ENCODE data around the gene C8B. TPM values are rescaled to one million over a fixed set of nuclear protein-coding genes. Genes with fewer than 3 reads are reported as not detected.

Gene C8B
- total RNA-seq, 1 donor from 2014 or later = not detected

DNA sequence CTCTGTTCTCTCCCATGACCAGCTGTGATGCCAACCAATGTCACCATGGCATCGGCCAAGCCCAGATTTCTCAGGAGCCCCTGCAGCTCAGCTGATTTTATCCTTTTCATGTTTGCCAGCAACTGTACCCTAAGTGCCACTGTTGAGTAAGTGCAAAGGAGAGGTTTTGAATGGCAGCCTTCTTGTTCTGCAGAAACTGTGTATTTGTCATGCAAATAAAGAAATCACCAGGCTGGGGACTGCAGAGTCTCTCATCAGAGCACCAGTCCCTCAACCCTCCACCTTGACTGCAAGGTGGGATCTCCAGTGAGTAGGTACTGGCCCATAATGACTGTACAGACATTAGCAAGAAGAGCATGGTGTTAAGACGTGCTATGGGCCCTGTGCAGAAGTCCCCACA lies 26.6 kb downstream of the C8B start:
- DNase-seq (ENCODE audit: low spot score) (no peak), ATAC-seq (no peak)
- intact Hi-C loops (cut with DNase I) = no loop called here

- ATAC-seq (no peak), DNase-seq (ENCODE audit: low spot score) (no peak)
- intact Hi-C loops (cut with DNase I) = no loop called here
Observed at GRCh38 chr1:56938646-56939045, 27.2 kb downstream of the C8B start.

DNA sequence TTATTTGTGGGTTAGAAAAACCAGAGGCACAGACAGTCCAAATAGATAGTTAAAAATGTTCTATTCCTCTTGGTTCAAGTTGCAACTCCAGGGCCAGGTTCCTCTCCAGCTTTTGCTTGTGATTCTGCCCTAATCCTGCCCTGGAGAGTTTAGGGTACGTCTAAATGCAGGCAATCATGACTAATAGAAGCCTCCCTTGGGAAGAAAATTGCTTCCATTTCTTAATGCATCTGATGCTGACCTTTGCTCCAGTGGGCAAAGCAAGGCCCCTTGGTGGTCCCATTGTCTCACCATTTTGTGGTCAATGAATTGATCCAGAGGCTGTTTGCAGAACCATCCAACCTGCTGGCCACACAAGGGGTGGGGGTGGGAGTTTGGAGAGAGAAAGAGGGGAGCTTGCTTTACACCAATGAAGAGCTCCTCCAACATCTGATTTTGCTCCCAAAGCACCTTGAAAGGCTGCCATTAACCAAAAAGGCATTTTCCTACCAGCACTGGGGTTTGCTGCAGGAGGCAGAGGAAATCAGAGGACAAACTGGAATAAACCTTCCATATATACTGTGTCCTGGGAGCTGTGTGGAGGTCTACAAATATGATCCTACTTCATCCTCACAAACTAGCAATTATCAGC lies 31.3 kb downstream of the C8B start:
- ATAC-seq = no peak
- intact Hi-C loops (cut with DNase I) = no loop called here

GRCh38 chr1:56933606-56934005 lies 32.2 kb downstream of the C8B start:
- ATAC-seq (no peak), DNase-seq (ENCODE audit: low spot score) (no peak)
- intact Hi-C loops (cut with DNase I) = no loop called here

More for the DNA sequence above, 31.3 kb downstream of the C8B start:
- no peak for DNase-seq (ENCODE audit: low spot score)

DNA sequence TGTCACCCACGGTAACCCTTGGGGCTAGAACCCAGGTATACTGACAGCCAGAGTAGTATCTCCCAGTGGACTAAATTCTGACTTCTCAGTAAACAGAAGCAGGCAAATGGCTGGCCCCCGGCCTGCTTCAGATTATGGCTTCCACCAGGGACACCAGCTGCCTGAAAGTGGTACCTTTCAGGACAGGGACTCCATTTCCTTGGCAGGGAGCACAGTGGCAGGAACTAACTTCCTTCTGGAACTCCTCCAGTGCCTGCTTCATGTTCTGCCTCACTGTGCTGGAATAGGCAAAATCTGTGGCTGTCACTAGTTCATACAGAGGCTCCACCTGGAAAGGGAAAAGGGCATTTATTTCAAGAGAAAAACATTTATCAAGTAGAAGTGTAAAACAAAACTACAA lies 32.7 kb downstream of the C8B start:
- intact Hi-C loops (cut with DNase I) = no loop called here
- ATAC-seq (no peak), DNase-seq (ENCODE audit: low spot score) (no peak)

DNA sequence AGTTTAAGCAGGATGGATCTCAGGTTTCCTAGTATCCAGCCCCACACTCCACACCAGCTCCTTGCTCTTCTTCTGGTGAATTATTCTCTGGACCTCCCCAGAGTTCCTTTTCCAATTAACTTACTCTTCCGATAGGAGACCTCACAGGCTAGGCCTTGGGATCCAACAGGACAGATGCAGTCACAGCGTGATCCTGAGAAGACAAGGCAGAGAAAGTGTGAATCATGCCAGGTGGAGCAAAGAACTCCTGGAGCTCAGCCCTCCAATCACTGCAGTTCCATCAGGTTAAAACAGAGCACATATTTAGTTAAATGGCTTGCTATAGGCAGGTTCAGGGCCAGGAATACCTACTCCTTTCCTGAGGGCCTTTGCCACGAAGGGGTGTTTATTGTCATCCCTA lies 34.1 kb downstream of the C8B start:
- DNase-seq (ENCODE audit: low spot score) (no peak), ATAC-seq (no peak)
- intact Hi-C loops (cut with DNase I) = no loop called here

GRCh38 chr1:56931211-56931610 lies 34.6 kb downstream of the C8B start:
- ATAC-seq (no peak), DNase-seq (ENCODE audit: low spot score) (no peak)
- intact Hi-C loops (cut with DNase I) = no loop called here

DNA sequence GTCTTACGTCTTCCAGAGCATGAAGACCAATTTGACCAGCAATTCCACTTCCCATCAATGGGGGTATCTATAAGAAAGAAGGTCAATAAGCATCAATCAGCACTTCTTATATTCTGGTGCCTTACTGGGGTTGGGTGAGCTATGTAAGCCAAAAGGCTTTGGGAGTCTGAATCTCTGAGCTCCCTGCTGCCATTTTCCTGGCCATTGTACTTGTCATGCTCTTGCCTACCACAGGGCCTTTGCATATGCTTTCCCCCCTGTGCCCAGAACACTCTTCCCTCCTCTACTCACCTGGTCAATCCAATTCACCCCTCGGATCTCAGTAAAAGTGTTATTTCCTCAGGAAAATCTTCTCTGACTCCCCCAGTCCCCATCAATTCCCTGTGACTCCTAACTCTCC lies 36.3 kb downstream of the C8B start:
- DNase-seq (ENCODE audit: low spot score) (no peak), ATAC-seq (no peak)
- intact Hi-C loops (cut with DNase I) = no loop called here

DNA sequence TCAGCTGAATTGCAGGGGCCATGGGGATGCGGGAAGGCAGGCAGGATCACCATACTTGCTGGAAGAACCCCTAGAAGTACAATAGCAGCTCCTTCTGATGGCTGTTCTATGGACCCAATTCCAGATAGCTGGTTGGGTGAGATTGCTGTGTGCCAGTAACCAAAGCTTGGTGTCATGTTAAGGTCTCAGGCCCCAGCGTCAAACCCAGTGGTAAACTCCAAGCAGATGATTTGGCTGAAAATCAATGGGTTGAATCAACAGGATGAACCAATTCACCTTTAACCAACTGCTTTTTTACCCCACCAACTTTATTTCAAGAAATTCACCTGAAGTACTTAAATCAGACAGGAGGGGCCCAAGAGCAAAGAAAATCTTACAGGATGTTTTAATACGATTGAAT lies 37.8 kb downstream of the C8B start:
- DNase-seq (ENCODE audit: low spot score) = no peak
- intact Hi-C loops (cut with DNase I) = no loop called here
- no peak for ATAC-seq

- intact Hi-C loops (cut with DNase I) = no loop called here
- ATAC-seq (no peak), DNase-seq (ENCODE audit: low spot score) (no peak)
Observed at GRCh38 chr1:56927171-56927570, 38.6 kb downstream of the C8B start.

- ATAC-seq = no peak
- intact Hi-C loops (cut with DNase I) = no loop called here
- no peak for DNase-seq (ENCODE audit: low spot score)
Observed at GRCh38 chr1:56925193-56925592, 40.6 kb downstream of the C8B start.

DNA sequence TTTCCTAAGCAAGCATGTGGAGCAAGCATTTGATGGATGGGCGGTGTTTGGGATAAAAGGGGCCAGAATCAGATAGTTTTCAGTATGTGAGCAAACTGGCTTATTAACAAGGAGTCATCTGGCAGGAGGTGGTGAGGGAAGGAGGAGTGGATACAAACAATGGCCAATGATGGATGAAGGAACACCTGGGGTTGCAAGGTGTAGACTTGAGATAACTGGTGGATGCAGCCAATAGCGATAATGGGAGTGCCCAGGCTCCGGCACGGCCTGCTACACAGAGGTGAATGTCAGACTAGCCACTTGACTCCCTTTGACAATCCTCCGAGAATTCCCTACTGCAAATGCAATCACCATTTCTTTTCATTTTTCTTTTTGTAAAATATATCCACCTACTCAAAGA lies 41.7 kb downstream of the C8B start:
- ATAC-seq (no peak), DNase-seq (ENCODE audit: low spot score) (no peak)
- intact Hi-C loops (cut with DNase I) = no loop called here

DNA sequence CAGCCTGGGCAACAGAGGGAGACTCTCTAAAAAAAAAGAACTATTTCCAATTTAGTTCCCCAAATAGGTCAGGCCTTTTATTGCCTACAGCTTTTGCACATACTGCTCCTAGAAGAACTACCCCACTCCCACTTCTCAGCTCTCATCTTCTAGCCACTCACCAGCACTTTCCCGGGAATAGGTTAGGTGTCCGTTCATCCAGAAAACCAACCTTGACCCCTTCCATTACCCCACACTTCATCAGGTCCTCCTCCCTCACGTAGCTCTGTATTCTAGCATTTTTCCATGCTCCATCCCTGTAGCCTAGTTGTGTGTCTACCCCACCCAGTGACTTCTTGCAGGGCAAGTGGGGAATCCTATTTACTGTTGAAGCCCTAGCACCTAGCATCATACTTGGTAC lies 42.6 kb downstream of the C8B start:
- ATAC-seq (no peak), DNase-seq (ENCODE audit: low spot score) (no peak)
- intact Hi-C loops (cut with DNase I) = no loop called here

GRCh38 chr1:56922507-56922906 lies 43.3 kb downstream of the C8B start:
- intact Hi-C loops (cut with DNase I) = no loop called here
- no peak for DNase-seq (ENCODE audit: low spot score)
- ATAC-seq = no peak

- intact Hi-C loops (cut with DNase I) = no loop called here
- DNase-seq (ENCODE audit: low spot score) = no peak
- ATAC-seq = no peak
Observed at GRCh38 chr1:56922070-56922469, 43.7 kb downstream of the C8B start.

DNA sequence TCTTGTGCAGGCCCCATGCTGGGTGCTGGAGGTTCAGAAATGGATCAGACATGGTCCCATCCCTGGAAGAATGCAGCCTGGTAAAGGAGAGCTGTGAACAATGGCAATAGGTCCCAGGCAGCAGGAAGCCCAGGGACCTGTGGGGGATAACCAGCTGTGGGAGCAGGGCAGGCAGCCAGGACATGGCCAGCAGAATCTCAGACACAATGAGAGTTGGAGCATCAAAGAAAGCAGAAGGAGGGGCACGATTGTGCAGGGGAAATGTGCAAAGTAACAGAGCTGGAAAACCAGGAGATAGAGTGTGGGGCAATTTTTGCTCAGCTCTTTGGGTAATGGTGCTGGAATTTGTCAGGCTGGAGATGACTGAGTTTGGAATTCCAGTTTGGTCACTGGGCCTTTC lies 44.3 kb downstream of the C8B start:
- DNase-seq (ENCODE audit: low spot score) (no peak), ATAC-seq (no peak)
- intact Hi-C loops (cut with DNase I) = no loop called here

DNA sequence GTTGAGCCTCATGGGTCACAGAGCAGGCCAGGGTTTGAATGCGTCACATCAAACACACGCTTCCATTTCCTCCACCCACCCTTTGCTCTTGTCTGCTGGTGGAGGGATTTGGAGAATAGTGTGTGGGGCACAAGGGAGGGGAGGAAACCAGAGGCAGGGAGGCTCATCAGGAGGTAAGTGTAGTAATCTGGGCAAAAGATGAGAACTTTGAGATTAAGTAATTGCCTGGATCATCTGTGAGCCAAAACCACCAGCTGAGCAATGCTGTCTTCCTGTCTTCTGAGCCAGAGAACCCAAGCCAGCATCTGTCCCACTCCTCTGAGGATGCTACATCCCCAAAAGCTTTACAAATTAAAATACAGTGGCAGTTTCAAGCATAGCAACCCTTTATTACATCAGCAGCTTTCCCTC lies 45.2 kb downstream of the C8B start:
- intact Hi-C loops (cut with DNase I) = no loop called here
- no peak for ATAC-seq
- no peak for DNase-seq (ENCODE audit: low spot score)

GRCh38 chr1:56917356-56917755 lies 48.5 kb downstream of the C8B start:
- ATAC-seq (no peak), DNase-seq (ENCODE audit: low spot score) (no peak)
- intact Hi-C loops (cut with DNase I) = no loop called here

DNA sequence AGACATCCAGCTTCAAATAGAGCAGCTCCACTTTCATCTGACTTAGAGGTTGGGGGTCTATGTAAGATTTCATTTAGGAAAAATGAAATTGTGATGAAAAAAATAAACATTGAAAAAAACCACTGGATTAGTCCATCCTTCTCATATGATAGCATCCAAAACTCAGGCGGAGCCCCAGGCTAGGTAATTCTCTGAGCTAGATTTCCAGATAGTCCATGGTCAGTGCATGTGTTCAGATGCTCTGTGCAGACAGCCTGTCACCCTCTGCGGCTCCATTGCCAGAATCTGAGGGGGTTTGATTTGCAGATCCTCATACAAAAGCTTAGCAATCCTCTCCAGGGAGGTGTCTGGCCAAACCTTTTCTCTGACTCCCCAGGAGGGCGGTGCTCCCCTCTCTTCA lies 49.2 kb downstream of the C8B start:
- no peak for ATAC-seq
- no peak for DNase-seq (ENCODE audit: low spot score)
- intact Hi-C loops (cut with DNase I) = no loop called here

DNA sequence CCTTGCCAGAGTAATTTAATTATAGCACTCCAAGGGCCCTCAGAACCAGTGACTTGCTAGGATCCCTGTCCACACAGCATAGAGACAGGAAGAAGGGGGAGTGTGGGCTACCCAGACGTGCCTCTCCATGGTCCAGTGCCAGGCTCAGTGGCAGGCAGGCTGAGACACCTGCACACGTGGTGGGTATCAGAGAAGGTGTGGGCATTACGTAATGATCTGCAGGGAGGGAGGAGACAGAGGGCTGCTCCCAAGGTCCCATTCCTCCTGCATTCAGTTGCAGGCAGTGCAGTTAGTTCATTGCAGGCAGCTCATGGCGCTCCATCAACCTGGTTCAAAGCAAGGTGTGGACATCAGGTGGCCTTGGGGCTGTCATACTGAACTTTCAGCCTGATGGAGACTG lies 49.9 kb downstream of the C8B start:
- no peak for ATAC-seq
- no peak for DNase-seq (ENCODE audit: low spot score)

DNA sequence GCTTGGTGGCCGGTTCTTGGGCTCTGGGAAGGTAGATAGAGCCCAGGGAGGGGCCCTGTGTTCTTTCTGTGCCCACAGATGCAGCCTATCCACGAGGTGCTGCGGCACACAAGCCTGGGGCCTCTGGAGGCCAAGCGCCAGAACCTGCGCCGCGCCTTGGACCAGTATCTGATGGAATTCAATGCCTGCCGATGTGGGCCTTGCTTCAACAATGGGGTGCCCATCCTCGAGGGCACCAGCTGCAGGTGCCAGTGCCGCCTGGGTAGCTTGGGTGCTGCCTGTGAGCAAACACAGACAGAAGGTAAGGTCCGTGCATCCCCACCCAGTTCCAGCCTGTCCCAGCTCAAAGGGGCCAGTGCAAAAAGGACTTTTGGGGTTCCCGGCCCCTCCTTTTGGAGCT lies 53.5 kb downstream of the C8B start:
- DNase-seq (ENCODE audit: low spot score) (no peak), ATAC-seq (no peak)
- intact Hi-C loops (cut with DNase I) = no loop called here

More for the DNA sequence above, 49.9 kb downstream of the C8B start:
- intact Hi-C loops (cut with DNase I) = no loop called here

Data from sciatic nerve (tissue), 2 donors.